ENCODE measurements around the gene CNTNAP2. TPM values are rescaled to one million over a fixed set of nuclear protein-coding genes. Genes with fewer than 3 reads are reported as not detected.

Gene CNTNAP2
- total and polyA plus RNA-seq, 4 experiments from 2014 or later: 0.19 to 0.50 (median 0.20) TPM; not detected in 1

- no peak overlapping the region for H3K4me3 Mint-ChIP-seq
- no peaks in the 10 kb centered on the region for H3K4me1 Mint-ChIP-seq
- no peaks in the 10 kb centered on the region for H3K36me3 Mint-ChIP-seq
- no peak overlapping the region for H3K27ac ChIP-seq (ENCODE audit: low read depth, low read length)
- no peaks in the 10 kb centered on the region for H3K4me1 ChIP-seq (ENCODE audit: insufficient read depth, low read length)
- no peaks in the 10 kb centered on the region for H3K36me3 ChIP-seq (ENCODE audit: insufficient read depth, low read length)
- intact Hi-C loops (cut with micrococcal nuclease): no loop called here
- POLR2A ChIA-PET (ENCODE audit: partially characterized antibody): no interaction called here
- no peak overlapping the region for H3K27ac Mint-ChIP-seq
- H3K9me3 ChIP-seq (ENCODE audit: control insufficient read depth in 1 of 2, low read length in 2 of 2): no peaks in the 10 kb centered on the region
- CTCF ChIA-PET (ENCODE audit: partially characterized antibody): interaction anchor here (1.3 kb wide), 1 partner anchor 10 kb away, joined by 3 read pairs; no protein-coding TSS in a partner anchor
- no peaks in the 10 kb centered on the region for H3K27me3 ChIP-seq (ENCODE audit: insufficient read depth, low read length)
- H3K9me3 Mint-ChIP-seq: peaks cover 0 to 12% (median 2%) of the 10 kb centered on the region in 8 donors
- H3K4me3 ChIP-seq (ENCODE audit: low read length in 2 of 2): no peak overlapping the region
- DNase-seq: no peak
- H3K27me3 Mint-ChIP-seq: no peaks in the 10 kb centered on the region
These were observed 606.4 kb downstream of the CNTNAP2 start for GRCh38 chr7:146722986-146723385.

GRCh38 chr7:146725520-146725919 lies 608.9 kb downstream of the CNTNAP2 start:
- H3K27me3 ChIP-seq (ENCODE audit: insufficient read depth, low read length): no peaks in the 10 kb centered on the region
- intact Hi-C loops (cut with micrococcal nuclease): no loop called here
- H3K36me3 ChIP-seq (ENCODE audit: insufficient read depth, low read length): no peaks in the 10 kb centered on the region
- Mint-ChIP-seq H3K4me3 (no peak overlapping the region), H3K27ac (no peak overlapping the region), H3K27me3 (no peaks in the 10 kb centered on the region), H3K36me3 (no peaks in the 10 kb centered on the region), H3K9me3 (peaks cover 0 to 12% (median 2%) of the 10 kb centered on the region in 8 donors), H3K4me1 (no peaks in the 10 kb centered on the region)
- no peaks in the 10 kb centered on the region for H3K9me3 ChIP-seq (ENCODE audit: control insufficient read depth in 1 of 2, low read length in 2 of 2)
- no peak overlapping the region for H3K27ac ChIP-seq (ENCODE audit: low read depth, low read length)
- no peak overlapping the region for H3K4me3 ChIP-seq (ENCODE audit: low read length in 2 of 2)
- ChIA-PET POLR2A (ENCODE audit: partially characterized antibody) (no interaction called here), CTCF (ENCODE audit: partially characterized antibody) (no interaction called here)
- no peak for DNase-seq
- no peaks in the 10 kb centered on the region for H3K4me1 ChIP-seq (ENCODE audit: insufficient read depth, low read length)

DNA sequence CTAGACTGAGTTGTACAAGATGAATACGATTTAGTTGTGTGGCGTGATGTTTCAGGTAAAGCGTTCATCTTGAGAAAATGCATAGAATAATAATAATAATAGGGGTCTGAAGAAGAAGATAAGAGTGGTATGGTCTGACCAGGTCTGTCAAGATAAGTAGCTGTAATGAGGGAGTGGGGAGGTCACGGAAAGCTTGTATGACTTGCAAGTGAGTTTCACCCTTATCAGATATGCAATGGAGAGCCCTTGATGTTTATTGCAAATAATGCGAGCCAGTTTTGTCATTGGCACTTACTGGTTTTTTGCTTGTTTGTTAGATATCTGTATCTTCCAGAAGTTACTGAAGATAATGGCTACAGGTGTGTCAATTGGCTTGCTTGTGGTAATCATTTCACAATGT lies 611.5 kb downstream of the CNTNAP2 start:
- H3K27me3 ChIP-seq (ENCODE audit: insufficient read depth, low read length): no peaks in the 10 kb centered on the region
- H3K4me3 Mint-ChIP-seq: no peak overlapping the region
- no peak overlapping the region for H3K27ac Mint-ChIP-seq

DNA sequence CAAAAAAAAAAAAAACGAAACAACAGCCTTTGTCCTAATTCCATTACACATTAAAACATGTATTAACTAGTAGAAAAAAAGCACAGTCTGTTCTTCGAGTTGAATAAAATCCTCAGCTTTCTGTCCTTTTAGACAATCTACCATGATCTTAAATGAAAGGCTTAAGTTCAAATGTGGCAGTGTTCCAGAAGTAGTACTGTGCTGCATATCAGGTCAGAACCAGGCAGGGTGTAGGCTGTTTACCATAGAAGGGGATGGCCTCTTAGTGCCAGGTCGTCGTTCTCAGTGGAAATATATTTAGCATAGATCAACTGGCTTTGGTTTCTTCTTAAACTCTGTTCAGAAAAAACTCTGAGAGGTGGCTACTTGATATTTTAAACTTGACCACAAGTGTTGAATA lies 612.0 kb downstream of the CNTNAP2 start:
- Histone ChIP-seq H3K9me3 (ENCODE audit: control insufficient read depth in 1 of 2, low read length in 2 of 2) (no peaks in the 10 kb centered on the region), H3K4me1 (ENCODE audit: insufficient read depth, low read length) (no peaks in the 10 kb centered on the region), H3K27me3 (ENCODE audit: insufficient read depth, low read length) (no peaks in the 10 kb centered on the region), H3K36me3 (ENCODE audit: insufficient read depth, low read length) (no peaks in the 10 kb centered on the region), H3K4me3 (ENCODE audit: low read length in 2 of 2) (no peak overlapping the region), H3K27ac (ENCODE audit: low read depth, low read length) (no peak overlapping the region)
- Mint-ChIP-seq H3K36me3 (no peaks in the 10 kb centered on the region), H3K4me3 (no peak overlapping the region), H3K9me3 (peaks cover 0 to 12% (median 4%) of the 10 kb centered on the region in 8 donors), H3K27me3 (no peaks in the 10 kb centered on the region), H3K27ac (no peak overlapping the region), H3K4me1 (no peaks in the 10 kb centered on the region)
- CTCF ChIA-PET (ENCODE audit: partially characterized antibody): no interaction called here
- intact Hi-C loops (cut with micrococcal nuclease): no loop called here
- POLR2A ChIA-PET (ENCODE audit: partially characterized antibody): no interaction called here
- DNase-seq: no peak

More for the DNA sequence above, 611.5 kb downstream of the CNTNAP2 start:
- Mint-ChIP-seq H3K4me1 (no peaks in the 10 kb centered on the region), H3K36me3 (no peaks in the 10 kb centered on the region), H3K9me3 (peaks cover 0 to 12% (median 2%) of the 10 kb centered on the region in 8 donors), H3K27me3 (no peaks in the 10 kb centered on the region)
- no peak overlapping the region for H3K4me3 ChIP-seq (ENCODE audit: low read length in 2 of 2)
- intact Hi-C loops (cut with micrococcal nuclease): no loop called here
- H3K36me3 ChIP-seq (ENCODE audit: insufficient read depth, low read length): no peaks in the 10 kb centered on the region
- H3K4me1 ChIP-seq (ENCODE audit: insufficient read depth, low read length): no peaks in the 10 kb centered on the region
- H3K27ac ChIP-seq (ENCODE audit: low read depth, low read length): no peak overlapping the region
- no peak for DNase-seq
- CTCF ChIA-PET (ENCODE audit: partially characterized antibody): no interaction called here
- POLR2A ChIA-PET (ENCODE audit: partially characterized antibody): no interaction called here
- no peaks in the 10 kb centered on the region for H3K9me3 ChIP-seq (ENCODE audit: control insufficient read depth in 1 of 2, low read length in 2 of 2)

GRCh38 chr7:146731185-146731584 lies 614.6 kb downstream of the CNTNAP2 start:
- Mint-ChIP-seq H3K27me3 (no peaks in the 10 kb centered on the region), H3K36me3 (no peaks in the 10 kb centered on the region), H3K4me3 (no peak overlapping the region), H3K4me1 (no peaks in the 10 kb centered on the region), H3K9me3 (peaks cover 0 to 5% (median 2%) of the 10 kb centered on the region in 8 donors), H3K27ac (no peak overlapping the region)
- DNase-seq: no peak
- Histone ChIP-seq H3K9me3 (ENCODE audit: control insufficient read depth in 1 of 2, low read length in 2 of 2) (no peaks in the 10 kb centered on the region), H3K4me3 (ENCODE audit: low read length in 2 of 2) (no peak overlapping the region), H3K36me3 (ENCODE audit: insufficient read depth, low read length) (no peaks in the 10 kb centered on the region), H3K4me1 (ENCODE audit: insufficient read depth, low read length) (no peaks in the 10 kb centered on the region), H3K27ac (ENCODE audit: low read depth, low read length) (no peak overlapping the region), H3K27me3 (ENCODE audit: insufficient read depth, low read length) (no peaks in the 10 kb centered on the region)
- intact Hi-C loops (cut with micrococcal nuclease): no loop called here
- ChIA-PET CTCF (ENCODE audit: partially characterized antibody) (no interaction called here), POLR2A (ENCODE audit: partially characterized antibody) (no interaction called here)

GRCh38 chr7:146735992-146736391 lies 619.4 kb downstream of the CNTNAP2 start:
- ChIA-PET POLR2A (ENCODE audit: partially characterized antibody) (no interaction called here), CTCF (ENCODE audit: partially characterized antibody) (no interaction called here)
- Histone ChIP-seq H3K27me3 (ENCODE audit: insufficient read depth, low read length) (no peaks in the 10 kb centered on the region), H3K4me1 (ENCODE audit: insufficient read depth, low read length) (no peaks in the 10 kb centered on the region), H3K4me3 (ENCODE audit: low read length in 2 of 2) (no peak overlapping the region), H3K9me3 (ENCODE audit: control insufficient read depth in 1 of 2, low read length in 2 of 2) (no peaks in the 10 kb centered on the region), H3K27ac (ENCODE audit: low read depth, low read length) (no peak overlapping the region), H3K36me3 (ENCODE audit: insufficient read depth, low read length) (no peaks in the 10 kb centered on the region)
- Mint-ChIP-seq H3K27ac (no peak overlapping the region), H3K4me1 (no peaks in the 10 kb centered on the region), H3K4me3 (no peak overlapping the region), H3K27me3 (no peaks in the 10 kb centered on the region), H3K36me3 (no peaks in the 10 kb centered on the region), H3K9me3 (peaks cover 3 to 19% (median 9%) of the 10 kb centered on the region in 8 donors)
- intact Hi-C loops (cut with micrococcal nuclease): no loop called here
- no peak for DNase-seq

DNA sequence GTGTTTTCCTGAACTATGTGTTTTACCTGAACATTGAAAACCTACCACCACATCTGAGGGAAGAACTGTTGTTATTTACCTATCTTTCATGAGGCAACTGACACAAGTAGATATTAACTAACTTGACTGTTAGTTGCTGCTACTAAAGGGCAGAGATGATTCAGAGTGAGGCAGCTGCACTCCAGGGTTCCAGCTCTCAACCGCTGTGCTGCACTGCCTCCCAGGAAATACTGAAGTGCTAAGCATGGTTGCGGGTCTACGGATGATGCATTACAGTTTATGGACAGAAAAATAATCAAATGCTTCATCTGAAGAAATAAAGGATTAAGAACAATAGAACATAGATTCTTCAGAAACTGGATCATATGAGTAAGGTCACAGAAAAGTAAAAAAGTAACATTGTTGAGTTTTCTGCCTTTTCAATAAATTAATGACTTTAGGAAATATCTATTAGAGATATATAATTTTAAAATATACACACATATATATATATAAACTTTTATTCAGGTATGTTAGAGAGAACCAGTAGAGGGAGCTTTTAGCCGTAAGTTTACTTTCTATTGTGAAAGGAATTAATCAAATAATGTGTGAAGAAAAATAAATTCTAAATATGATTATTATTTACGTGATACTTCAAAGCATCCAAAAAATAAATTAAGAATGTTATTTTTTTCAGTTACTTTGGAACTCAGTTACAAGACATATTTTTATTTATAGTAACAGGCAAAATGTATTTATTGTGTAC lies 620.0 kb downstream of the CNTNAP2 start:
- peaks cover 3 to 25% (median 11%) of the 10 kb centered on the region in 8 donors for H3K9me3 Mint-ChIP-seq
- no peak overlapping the region for H3K4me3 Mint-ChIP-seq

More for the DNA sequence above, 620.0 kb downstream of the CNTNAP2 start:
- Histone ChIP-seq H3K4me3 (ENCODE audit: low read length in 2 of 2) (no peak overlapping the region), H3K36me3 (ENCODE audit: insufficient read depth, low read length) (no peaks in the 10 kb centered on the region), H3K4me1 (ENCODE audit: insufficient read depth, low read length) (no peaks in the 10 kb centered on the region), H3K27me3 (ENCODE audit: insufficient read depth, low read length) (no peaks in the 10 kb centered on the region), H3K27ac (ENCODE audit: low read depth, low read length) (no peak overlapping the region), H3K9me3 (ENCODE audit: control insufficient read depth in 1 of 2, low read length in 2 of 2) (no peaks in the 10 kb centered on the region)
- ChIA-PET CTCF (ENCODE audit: partially characterized antibody) (no interaction called here), POLR2A (ENCODE audit: partially characterized antibody) (no interaction called here)
- no peak overlapping the region for H3K27ac Mint-ChIP-seq
- intact Hi-C loops (cut with micrococcal nuclease): no loop called here
- H3K36me3 Mint-ChIP-seq: no peaks in the 10 kb centered on the region
- no peaks in the 10 kb centered on the region for H3K4me1 Mint-ChIP-seq
- no peaks in the 10 kb centered on the region for H3K27me3 Mint-ChIP-seq
- no peak for DNase-seq
